DMS153 treated with DMSO at 0.1 percent for 48 hours (cell line): ENCODE data around the gene POLR1D.
"Not testable (repeated sequence)": the region's sequence is repeated elsewhere in the genome, so short reads cannot be mapped to it uniquely, and the experiment has no call there.

Experiments used
- DNase-seq: peaks from one replicate; lab custom pipeline; 2025; ENCODE audit not compliant: unreplicated experiment; lab: John Stamatoyannopoulos, UW

The POLR1D gene

GRCh38 chr13:27613628-27614027, 8.1 kb upstream of the POLR1D start:
- DNase-seq = no peak

DNA sequence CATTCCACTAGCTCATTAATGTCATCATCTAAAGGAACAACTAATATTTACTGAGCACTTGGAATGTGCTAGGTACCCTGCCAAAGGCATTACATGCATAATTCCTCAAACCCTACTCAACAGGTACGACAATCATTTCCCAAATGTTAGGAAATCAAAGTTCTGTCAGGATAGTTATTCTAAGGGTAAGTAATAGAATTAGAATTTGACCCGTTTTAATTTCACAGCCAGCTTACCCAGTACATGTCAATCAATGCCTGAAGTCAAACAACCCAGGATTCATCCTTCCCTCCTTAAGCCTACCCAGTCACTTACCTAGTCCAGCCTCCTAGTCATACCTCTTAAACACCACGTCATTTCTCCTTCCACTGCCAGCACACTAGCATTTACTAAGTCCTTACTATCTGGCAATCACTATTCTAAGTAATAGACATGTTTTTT, 3.8 kb upstream of the POLR1D start:
- no peak for DNase-seq

DNA sequence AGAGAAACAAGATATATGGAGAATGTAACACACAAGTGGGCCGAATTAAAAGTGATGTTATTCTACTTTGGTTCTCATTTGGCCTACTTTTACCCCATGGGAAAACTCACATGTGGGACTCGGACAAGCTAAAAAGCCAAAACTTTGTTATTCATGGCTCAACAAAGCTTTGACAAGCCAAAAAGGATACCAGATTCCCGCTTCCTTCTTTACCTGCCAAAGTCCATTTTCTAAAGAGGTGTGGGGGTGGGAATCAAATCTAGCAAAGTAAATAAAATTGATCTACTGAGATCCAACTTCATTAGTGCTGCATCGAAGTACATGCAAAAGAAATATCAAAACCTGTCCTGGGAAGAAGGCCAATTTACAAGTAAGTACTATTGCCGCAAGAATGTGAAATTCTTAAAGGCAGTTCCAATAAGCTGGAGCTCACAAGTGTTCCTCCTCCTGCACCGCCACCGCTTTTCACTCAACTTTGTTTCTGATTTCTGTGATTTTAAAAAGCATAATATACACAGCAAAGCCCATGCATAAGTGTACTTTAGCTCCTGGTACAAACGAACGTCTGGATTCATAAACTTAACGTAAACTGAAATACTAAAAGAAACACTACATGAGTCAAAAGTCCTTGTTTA, 2.5 kb upstream of the POLR1D start:
- DNase-seq = no peak

GRCh38 chr13:27619728-27620376, 1.8 kb upstream of the POLR1D start:
- no peak for DNase-seq

GRCh38 chr13:27620377-27621115, 1.1 kb upstream of the POLR1D start, which contains the start of gene LNX2:
Gene LNX2, minus strand, starts transcription at chr13:27620529. Its CDS starts 38,826 bp downstream, at chr13:27581703.
- DNase-seq = peak; percentile 89

GRCh38 chr13:27621116-27621365, 651 bp upstream of the POLR1D start:
- DNase-seq = peak; percentile 77

GRCh38 chr13:27622102-27622820, 569 bp downstream of the POLR1D start:
- DNase-seq = no peak

DNA sequence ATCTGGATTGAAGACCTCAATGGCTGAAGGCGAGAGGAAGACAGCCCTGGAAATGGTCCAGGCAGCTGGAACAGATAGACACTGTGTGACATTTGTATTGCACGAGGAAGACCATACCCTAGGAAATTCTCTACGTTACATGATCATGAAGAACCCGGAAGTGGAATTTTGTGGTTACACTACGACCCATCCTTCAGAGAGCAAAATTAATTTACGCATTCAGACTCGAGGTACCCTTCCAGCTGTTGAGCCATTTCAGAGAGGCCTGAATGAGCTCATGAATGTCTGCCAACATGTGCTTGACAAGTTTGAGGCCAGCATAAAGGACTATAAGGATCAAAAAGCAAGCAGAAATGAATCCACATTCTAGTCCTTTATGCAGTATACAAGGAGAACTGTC, 1.2 kb downstream of the POLR1D start:
- no peak for DNase-seq

DNA sequence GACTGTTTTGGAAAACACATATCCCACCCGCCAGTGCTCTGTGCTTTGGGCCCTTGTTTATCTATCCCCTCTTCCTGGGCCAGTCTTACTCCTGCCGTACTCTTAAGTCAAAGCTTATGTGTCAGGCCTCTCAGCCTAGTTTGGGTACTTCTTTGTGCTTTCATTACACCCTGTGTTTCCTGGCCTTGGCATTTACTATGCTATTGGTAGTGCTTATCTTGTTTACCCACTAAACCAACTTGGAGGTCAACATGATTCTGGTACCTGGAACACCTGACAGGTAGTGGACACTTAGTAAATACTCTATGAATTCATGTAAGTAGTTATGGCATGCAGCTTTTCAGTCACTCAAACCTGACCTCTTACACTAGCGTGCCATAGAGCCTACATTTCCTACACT, 2.4 kb downstream of the POLR1D start:
- DNase-seq = no peak

DNA sequence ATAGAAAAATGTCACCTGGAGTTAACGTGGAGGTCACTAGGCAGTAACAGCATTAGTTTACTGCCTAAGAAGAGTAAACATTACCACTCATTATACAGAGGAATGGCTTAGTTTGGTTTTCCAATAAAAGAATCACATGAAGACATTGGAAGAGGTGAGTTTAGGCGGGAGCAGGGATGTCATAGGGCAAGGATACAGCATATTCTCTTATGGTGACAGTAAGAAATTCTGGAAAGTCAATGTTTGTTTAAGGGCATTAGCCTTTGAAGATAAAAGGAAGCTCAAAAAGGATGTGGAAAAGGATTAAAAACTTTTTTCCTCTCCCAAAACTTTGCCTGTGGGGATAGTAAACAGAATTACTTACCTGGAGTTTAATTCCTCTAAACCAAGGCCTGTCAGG, 4.1 kb downstream of the POLR1D start:
- DNase-seq = no peak

DNA sequence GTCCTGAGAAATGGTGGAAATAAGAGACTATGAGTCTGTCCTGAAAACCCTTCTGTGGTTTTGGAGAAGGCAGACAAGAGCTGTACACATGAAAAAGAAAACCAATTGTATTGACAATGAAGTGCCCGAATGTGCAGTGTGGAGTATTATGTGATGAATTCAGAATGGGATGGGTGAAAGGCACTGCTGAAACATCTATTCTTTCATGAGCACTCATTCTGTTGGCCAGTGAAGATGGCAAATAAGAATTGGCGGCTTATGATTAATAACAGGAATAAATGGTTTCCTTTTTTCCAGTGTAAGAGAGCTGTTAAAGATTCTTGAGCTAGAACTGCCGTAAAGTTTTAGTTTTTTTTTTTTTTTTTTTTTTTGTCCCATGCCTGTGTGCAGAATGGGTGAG, 5.7 kb downstream of the POLR1D start:
- DNase-seq = no peak

DNA sequence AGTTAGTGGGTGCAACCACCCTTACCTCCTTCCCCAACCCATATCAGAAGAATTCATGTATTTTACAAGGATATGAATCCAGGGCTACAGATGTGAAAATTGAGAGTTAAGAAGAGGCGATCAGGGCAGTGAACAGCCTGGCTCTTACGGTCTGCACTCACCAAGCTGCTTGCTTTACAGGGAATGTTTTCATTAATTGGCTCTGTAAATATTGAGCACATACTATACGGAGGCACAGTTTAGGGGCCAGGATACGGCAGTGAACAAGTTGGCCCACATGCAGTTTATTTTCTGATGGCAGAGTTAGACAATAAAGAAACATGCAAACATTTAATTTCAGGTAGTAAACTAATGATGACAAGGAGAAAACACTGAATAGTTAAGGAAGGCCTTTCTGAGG, 6.4 kb downstream of the POLR1D start:
- DNase-seq = no peak

DNA sequence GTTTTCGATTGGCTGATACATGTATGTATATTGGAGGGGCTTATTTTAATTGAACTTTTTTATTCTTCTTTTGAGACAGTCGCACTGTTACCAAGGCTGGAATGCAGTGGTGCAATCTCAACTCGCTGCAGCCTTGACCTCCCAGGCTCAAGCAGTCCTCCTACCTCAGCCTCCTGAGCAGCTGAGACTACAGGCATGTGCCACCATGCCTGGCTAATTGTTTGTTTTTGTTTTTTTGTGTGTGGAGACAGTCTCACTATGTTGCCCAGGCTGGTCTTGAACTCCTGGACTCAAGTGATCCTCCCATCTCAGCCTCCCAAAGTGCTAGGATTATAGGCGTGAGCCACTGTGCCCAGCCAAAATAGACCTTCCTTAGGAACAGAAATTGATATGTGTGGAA, 7.1 kb downstream of the POLR1D start:
- not testable (repeated sequence) for DNase-seq

- no peak for DNase-seq
These were observed 9.5 kb downstream of the POLR1D start for GRCh38 chr13:27631156-27631555.

DNA sequence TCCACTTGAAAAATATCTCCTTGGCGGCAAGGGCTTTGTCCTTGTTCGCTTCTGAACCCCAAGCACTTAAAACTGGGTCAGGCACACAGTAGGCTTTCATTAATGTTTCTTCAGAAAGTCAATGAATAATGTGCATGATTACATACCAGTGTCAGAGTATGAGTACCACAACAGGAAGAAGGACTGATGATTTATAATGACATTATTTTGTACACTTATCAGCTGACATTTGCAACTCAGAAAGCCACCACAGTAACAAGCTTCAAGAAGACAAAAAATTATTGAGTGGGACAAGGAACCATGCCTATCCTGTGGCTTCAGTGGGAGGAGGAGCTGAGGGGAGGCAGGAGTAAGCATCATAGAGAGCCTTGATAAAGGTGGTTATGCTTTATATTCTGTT, 10.0 kb downstream of the POLR1D start:
- no peak for DNase-seq

- no peak for DNase-seq
These were observed 10.5 kb downstream of the POLR1D start for GRCh38 chr13:27632214-27632613.

GRCh38 chr13:27632648-27633047, 11.0 kb downstream of the POLR1D start:
- no peak for DNase-seq

DNA sequence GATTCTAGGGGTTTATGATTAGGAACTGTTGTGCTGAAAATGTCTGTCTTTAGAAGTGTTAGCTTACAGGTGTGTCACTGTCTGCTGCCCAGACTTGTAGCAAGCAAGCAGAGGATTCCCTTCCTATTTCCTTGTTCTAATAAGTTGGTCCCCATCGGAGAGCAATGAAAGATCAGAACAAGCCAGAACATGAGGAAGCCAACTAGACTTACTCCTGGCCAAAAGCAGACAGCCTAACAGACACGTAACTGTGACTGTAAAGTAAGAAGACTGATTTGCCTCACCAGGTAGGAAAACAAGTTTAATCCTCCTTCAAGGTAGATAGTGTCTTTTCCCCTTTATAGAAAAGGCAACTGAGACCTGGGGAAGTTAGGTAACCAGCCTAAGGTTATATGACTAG, 12.5 kb downstream of the POLR1D start:
- no peak for DNase-seq

DNA sequence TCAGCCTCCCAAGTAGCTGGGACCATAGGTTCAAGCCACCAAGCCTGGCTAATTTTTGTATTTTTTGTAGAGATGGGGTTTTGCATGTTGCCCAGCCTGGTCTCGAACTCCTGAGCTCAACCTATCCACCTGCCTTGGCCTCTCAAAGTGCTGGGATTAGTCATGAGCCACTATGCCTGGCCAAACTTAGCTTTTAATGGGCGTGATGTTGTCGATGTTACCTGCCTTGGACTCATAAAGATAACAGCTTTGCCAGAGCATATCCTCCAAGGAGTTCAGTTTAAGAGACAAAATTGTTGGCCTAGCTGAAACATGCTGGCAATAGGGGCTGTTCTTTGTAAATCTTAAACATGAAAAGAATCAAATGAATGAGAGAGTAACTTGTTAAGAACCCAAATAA, 13.1 kb downstream of the POLR1D start:
- DNase-seq = no peak

DNA sequence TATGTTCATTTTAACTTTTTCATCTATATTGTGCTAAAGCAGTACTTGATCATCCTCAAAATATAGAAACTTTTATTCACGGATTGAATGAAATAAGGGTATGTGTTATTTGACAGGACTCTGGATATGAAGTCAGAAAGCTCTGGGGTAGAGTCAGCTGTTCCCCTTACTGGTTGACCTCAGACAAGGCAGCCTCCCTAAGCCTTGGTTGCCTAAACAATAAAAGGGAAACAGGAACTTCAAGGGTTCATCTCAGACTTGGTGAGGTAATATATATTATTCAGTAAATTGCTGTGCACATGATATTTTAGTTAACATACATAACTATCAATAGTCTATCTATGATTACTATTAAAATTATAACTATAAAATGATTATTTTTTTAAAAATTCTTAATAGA, 13.6 kb downstream of the POLR1D start:
- DNase-seq = no peak

- DNase-seq = no peak
These were observed 15.0 kb downstream of the POLR1D start for GRCh38 chr13:27636589-27637288.
